ENCODE measurements around the gene ACTN3.
"Not testable (repeated sequence)": the region's sequence is repeated elsewhere in the genome, so short reads cannot be mapped to it uniquely, and the experiment has no call there.

The ACTN3 gene

DNA sequence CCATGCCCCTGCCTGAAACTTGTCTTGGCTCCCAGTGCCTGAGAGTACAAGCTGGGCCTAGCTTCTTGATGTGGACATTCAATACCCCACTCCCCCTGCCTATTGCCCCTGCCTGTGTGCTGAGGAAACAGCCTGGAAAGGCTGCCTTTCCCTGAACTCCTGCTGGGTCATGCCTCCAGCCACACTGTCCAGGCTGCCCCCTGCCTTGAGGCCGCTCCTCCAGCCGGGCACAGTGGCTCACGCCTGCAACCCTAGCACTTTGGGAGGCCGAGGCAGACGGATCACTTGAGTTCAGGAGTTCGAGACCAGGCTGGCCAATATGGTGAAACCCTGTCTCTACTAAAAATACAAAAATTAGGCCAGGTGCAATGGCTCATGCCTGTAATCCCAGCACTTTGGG is 56.4 kb downstream of the ACTN3 start:
- DNase-seq, result no peak

GRCh38 chr11:66604155-66604554 is 57.5 kb downstream of the ACTN3 start:
- DNase-seq, result no peak

GRCh38 chr11:66606608-66607007 is 59.9 kb downstream of the ACTN3 start:
- DNase-seq, result not testable (repeated sequence)

DNA sequence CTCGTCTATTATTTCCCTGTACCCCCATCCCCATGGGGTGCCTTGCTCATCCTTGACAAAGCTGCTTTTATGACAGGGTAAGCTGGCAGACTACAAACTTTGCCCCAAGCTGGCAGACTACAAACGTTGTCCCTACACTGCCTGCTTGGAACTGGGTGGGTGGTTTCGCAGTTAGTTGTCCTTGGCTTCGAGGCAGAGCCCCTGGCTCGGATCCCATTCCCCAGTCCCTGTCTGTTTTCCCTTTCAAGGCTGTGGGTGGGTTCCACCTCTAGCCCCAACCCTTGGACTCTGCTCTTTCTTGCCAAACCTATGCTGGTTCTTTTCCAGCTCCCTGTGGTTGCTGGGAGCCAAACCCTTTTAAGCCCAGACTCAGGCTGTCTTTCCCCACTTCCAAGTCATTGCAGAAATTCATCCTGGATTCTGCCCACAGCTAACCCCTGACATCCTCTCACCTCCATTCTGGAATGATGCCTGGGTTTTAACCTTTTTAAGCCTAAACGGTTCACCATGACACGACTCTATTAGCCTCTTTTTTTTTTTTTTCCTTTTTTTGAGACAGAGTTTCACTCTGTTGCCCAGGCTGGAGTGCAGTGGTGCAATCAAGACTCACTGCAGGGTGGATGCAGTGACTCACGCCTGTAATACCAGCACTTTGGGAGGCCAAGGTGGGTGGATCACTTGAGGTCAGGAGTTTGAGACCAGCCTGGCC is 60.6 kb downstream of the ACTN3 start:
- DNase-seq, result no peak

DNA sequence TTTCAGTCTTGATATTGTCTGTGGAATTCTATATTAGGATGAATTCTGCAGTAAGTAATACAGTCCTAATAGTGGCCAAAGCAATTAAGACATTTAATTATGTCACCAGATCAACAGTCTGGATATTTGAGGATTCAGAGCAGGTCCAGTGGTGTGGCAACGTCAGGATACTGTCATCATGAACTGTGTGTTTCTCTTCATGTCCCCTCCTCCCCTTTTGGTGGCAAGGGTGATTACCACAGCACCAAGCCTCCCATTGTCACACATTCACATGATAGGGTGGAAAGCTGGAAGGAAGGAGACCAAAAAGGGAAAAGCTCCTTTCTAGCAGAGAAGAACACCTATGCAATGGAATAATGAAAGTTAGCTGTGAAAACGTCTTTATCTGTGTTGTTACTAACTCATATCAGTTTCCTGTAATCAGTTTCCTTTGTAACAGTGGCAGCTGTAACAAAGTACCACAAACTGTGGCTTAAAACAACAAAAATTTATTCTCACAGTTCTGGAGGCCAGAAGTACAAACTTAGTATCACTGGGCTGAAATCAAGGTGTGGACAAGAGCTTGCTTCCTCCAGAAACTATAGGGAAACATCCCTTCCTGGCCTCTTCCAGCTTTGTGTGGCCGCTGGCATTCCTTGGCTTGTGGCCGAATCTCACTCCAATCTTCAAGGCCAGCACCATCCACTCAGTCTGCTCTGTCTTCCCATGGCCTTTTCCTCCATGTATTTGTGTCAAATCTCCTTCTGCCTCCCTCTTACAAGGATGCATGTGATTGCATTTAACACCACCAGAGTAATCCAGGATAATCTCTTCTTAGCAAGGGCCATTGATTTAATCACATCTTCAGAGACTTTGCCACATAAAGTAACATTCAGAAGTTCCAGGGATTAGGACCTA is 63.3 kb downstream of the ACTN3 start:
- DNase-seq, result no peak

GRCh38 chr11:66612458-66612857 is 65.8 kb downstream of the ACTN3 start:
- no peak for DNase-seq
